Panc1 (cell line): ENCODE measurements around the gene CDH9.

Source experiments
- TCF7L2 ChIP-seq: IDR thresholded peaks from 2 replicates; pipeline ENCODE4 v1.6.1; 2011; ENCODE audit warnings: mild to moderate bottlenecking, low read depth, low read length, inconsistent platforms
- TF ChIP-seq, protein P1 (sequence below): fragments of 450-650 bp; IDR thresholded peaks from 2 replicates; pipeline ENCODE4 v1.5.1; 2017; ENCODE audit warnings: mild to moderate bottlenecking

DNA sequence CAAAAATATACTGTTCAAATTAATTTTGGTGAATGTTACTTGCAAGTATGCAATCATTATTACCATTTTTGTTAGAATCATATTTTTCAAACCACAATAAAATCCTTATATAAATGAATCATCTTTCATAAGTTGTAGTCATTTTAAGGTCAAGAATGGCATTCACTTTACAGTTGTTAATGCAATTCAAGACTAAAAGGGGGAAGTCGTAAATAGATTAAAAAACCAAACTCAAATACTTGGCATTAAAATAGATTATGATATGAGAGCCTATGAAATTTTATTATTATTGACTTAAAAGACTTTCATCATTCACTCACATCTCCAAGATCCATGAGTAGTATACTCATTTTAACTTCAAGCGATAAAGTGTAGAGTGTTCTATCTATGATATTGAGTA, 11.6 kb downstream of the CDH9 start:
- TF ChIP-seq, protein P1, sequence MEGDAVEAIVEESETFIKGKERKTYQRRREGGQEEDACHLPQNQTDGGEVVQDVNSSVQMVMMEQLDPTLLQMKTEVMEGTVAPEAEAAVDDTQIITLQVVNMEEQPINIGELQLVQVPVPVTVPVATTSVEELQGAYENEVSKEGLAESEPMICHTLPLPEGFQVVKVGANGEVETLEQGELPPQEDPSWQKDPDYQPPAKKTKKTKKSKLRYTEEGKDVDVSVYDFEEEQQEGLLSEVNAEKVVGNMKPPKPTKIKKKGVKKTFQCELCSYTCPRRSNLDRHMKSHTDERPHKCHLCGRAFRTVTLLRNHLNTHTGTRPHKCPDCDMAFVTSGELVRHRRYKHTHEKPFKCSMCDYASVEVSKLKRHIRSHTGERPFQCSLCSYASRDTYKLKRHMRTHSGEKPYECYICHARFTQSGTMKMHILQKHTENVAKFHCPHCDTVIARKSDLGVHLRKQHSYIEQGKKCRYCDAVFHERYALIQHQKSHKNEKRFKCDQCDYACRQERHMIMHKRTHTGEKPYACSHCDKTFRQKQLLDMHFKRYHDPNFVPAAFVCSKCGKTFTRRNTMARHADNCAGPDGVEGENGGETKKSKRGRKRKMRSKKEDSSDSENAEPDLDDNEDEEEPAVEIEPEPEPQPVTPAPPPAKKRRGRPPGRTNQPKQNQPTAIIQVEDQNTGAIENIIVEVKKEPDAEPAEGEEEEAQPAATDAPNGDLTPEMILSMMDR, result no peak
- no peak for TF ChIP-seq TCF7L2
